ENCODE measurements around the gene RITA1.

GRCh38 chr12:113202300-113203075 is 17.0 kb downstream of the RITA1 start:
- TF ChIP-seq POLR2A (IDR thresholded peaks at IDR 0.05) = no peak
- TF ChIP-seq, protein P1, sequence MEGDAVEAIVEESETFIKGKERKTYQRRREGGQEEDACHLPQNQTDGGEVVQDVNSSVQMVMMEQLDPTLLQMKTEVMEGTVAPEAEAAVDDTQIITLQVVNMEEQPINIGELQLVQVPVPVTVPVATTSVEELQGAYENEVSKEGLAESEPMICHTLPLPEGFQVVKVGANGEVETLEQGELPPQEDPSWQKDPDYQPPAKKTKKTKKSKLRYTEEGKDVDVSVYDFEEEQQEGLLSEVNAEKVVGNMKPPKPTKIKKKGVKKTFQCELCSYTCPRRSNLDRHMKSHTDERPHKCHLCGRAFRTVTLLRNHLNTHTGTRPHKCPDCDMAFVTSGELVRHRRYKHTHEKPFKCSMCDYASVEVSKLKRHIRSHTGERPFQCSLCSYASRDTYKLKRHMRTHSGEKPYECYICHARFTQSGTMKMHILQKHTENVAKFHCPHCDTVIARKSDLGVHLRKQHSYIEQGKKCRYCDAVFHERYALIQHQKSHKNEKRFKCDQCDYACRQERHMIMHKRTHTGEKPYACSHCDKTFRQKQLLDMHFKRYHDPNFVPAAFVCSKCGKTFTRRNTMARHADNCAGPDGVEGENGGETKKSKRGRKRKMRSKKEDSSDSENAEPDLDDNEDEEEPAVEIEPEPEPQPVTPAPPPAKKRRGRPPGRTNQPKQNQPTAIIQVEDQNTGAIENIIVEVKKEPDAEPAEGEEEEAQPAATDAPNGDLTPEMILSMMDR (IDR thresholded peaks at IDR 0.05) = no peak

All from right lobe of liver (tissue), 4 donors.